Measurements from ENCODE around the gene DCST2.

The DCST2 gene

GRCh38 chr1:155026588-155026987, 7.0 kb downstream of the DCST2 start:
- no peak for DNase-seq (ENCODE audit: low read depth, low spot score)

- DNase-seq (ENCODE audit: low read depth, low spot score): no peak
Observed at GRCh38 chr1:155026154-155026553, 7.4 kb downstream of the DCST2 start.

GRCh38 chr1:155024315-155024714, 9.3 kb downstream of the DCST2 start:
- DNase-seq (ENCODE audit: low read depth, low spot score): no peak

GRCh38 chr1:155023627-155024026, 10.0 kb downstream of the DCST2 start:
- no peak for DNase-seq (ENCODE audit: low read depth, low spot score)

- no peak for DNase-seq (ENCODE audit: low read depth, low spot score)
Observed at GRCh38 chr1:155022927-155023236, 10.7 kb downstream of the DCST2 start.

- DNase-seq (ENCODE audit: low read depth, low spot score): no peak
Observed at GRCh38 chr1:155022136-155022926, 11.2 kb downstream of the DCST2 start.

GRCh38 chr1:155019377-155020245, 14.0 kb downstream of the DCST2 start:
- DNase-seq (ENCODE audit: low read depth, low spot score): no peak

GRCh38 chr1:155018617-155019348, 14.8 kb downstream of the DCST2 start:
- DNase-seq (ENCODE audit: low read depth, low spot score): no peak

- no peak for DNase-seq (ENCODE audit: low read depth, low spot score)
Observed at GRCh38 chr1:155017946-155018316, 15.7 kb downstream of the DCST2 start.

- peak; percentile 73 for DNase-seq (ENCODE audit: low read depth, low spot score)
Observed at GRCh38 chr1:155017041-155017945, 16.3 kb downstream of the DCST2 start.

- DNase-seq (ENCODE audit: low read depth, low spot score): no peak
Observed at GRCh38 chr1:155016231-155016831, 17.2 kb downstream of the DCST2 start.

GRCh38 chr1:155015527-155016230, 17.9 kb downstream of the DCST2 start:
- DNase-seq (ENCODE audit: low read depth, low spot score): no peak

GRCh38 chr1:155014709-155015508, 18.7 kb downstream of the DCST2 start:
- no peak for DNase-seq (ENCODE audit: low read depth, low spot score)

GRCh38 chr1:155013632-155014031, 19.9 kb downstream of the DCST2 start:
- no peak for DNase-seq (ENCODE audit: low read depth, low spot score)

- no peak for DNase-seq (ENCODE audit: low read depth, low spot score)
Observed at GRCh38 chr1:155012776-155013602, 20.6 kb downstream of the DCST2 start.

- no peak for DNase-seq (ENCODE audit: low read depth, low spot score)
Observed at GRCh38 chr1:155012026-155012546, 21.5 kb downstream of the DCST2 start.

GRCh38 chr1:155011437-155012025, 22.1 kb downstream of the DCST2 start:
- no peak for DNase-seq (ENCODE audit: low read depth, low spot score)

GRCh38 chr1:155011004-155011416, 22.6 kb downstream of the DCST2 start:
- DNase-seq (ENCODE audit: low read depth, low spot score): no peak

All from brain pericyte (primary cell).